Endothelial cell of umbilical vein (primary cell): ENCODE measurements around the gene SLC38A9. TPM values are rescaled to one million over a fixed set of nuclear protein-coding genes. Genes with fewer than 3 reads are reported as not detected.

ENCODE experiments used
- BruUV-seq: library from RNA; stranded (reverse); fragments of 400-500 nt; replicated peaks from 2 replicates; lab custom pipeline; 2021; lab: Mats Ljungman, UMichigan
- CTCF ChIA-PET: fragments of 300-600, 350-600 bp; sonication (Branson Sonifier 250); formaldehyde crosslinking; loops from one replicate; lab custom pipeline; 2021; ENCODE audit warnings: antibody characterized with exemption, inconsistent platforms; lab: Charles Lee
- POLR2A ChIA-PET: fragments of 300-600, 350-600 bp; sonication (Branson Sonifier 250); formaldehyde crosslinking; loops from one replicate; lab custom pipeline; 2021; ENCODE audit warnings: antibody characterized with exemption, inconsistent platforms; lab: Charles Lee
- DNase-seq: peaks from one replicate; pipeline ENCODE4 v3.0.0-alpha.2; 2011; ENCODE audit warnings: low read depth, low spot score
- FAIRE-seq: peaks from 2 replicates; lab custom pipeline; 2011; peaks lifted over from hg19 to GRCh38; lab: Jason Lieb, UNC
- H2AFZ ChIP-seq: 2 replicates; pipeline ENCODE4 v1.6.0; 2012; ENCODE audit warnings: low read depth, low read length, control low read depth, inconsistent platforms
- H3K27ac ChIP-seq: 2 replicates; pipeline ENCODE4 v1.5.1; 2011; ENCODE audit warnings: low read depth, mild to moderate bottlenecking, control low read depth, low read length, moderate library complexity; ENCODE audit not compliant: insufficient read depth
- H3K27me3 ChIP-seq, 2 experiments: 2 replicates each; pipeline versions ENCODE4 v1.6.0 to v1.6.1; 2011; ENCODE audit warnings: low read length in 2 of 2, mixed read lengths in 1 of 2; ENCODE audit not compliant: control insufficient read depth in 2 of 2, insufficient read depth in 2 of 2
- H3K36me3 ChIP-seq, 2 experiments: 2 replicates in 1 of 2; 3 replicates in 1 of 2; pipeline ENCODE4 v1.5.1; 2011; ENCODE audit warnings: low read length in 2 of 2, mild to moderate bottlenecking in 1 of 2, moderate library complexity in 1 of 2; ENCODE audit not compliant: control insufficient read depth in 2 of 2, insufficient read depth in 2 of 2; ENCODE audit errors: extremely low read depth in 1 of 2
- H3K4me1 ChIP-seq: 3 replicates; pipeline ENCODE4 v1.5.1; 2011; ENCODE audit warnings: mild to moderate bottlenecking, low read length; ENCODE audit not compliant: control insufficient read depth, insufficient read depth; ENCODE audit errors: extremely low read depth
- H3K4me2 ChIP-seq: 2 replicates; pipeline ENCODE4 v1.6.1; 2011; ENCODE audit warnings: low read length, control low read depth, mixed read lengths; ENCODE audit not compliant: insufficient read depth
- H3K4me3 ChIP-seq, 3 experiments: fragments of 200-600 bp in 1 of 3; sonication (generic), shearing (Covaris generic) in 1 of 3; replicated peaks in 1 of 3; 2 replicates each; pipeline ENCODE4 v1.5.1; 2011 to 2016; ENCODE audit warnings: control low read depth in 3 of 3, low read length in 3 of 3, mild to moderate bottlenecking in 2 of 3, inconsistent platforms in 1 of 3, low read depth in 1 of 3, moderate library complexity in 1 of 3; ENCODE audit not compliant: insufficient read depth in 1 of 3
- H3K79me2 ChIP-seq: 2 replicates; pipeline ENCODE4 v1.6.0; 2012; ENCODE audit warnings: low read length, inconsistent platforms; ENCODE audit not compliant: control insufficient read depth, insufficient read depth
- H3K9ac ChIP-seq: replicated peaks from 2 replicates; pipeline ENCODE3; 2011; ENCODE audit warnings: low read length, control low read depth; ENCODE audit not compliant: insufficient read depth; ENCODE audit errors: extremely low read depth
- H3K9me1 ChIP-seq: replicated peaks from 3 replicates; pipeline ENCODE4 v1.6.0; 2011; ENCODE audit warnings: mild to moderate bottlenecking, low read length; ENCODE audit not compliant: control insufficient read depth, insufficient read depth; ENCODE audit errors: extremely low read depth
- H3K9me3 ChIP-seq: replicated peaks from 2 replicates; pipeline ENCODE4 v1.5.1; 2012; ENCODE audit warnings: low read length, inconsistent platforms; ENCODE audit not compliant: control insufficient read depth, insufficient read depth
- H4K20me1 ChIP-seq: replicated peaks from 2 replicates; pipeline ENCODE3; 2011; ENCODE audit warnings: mild to moderate bottlenecking, low read length; ENCODE audit not compliant: control insufficient read depth, insufficient read depth; ENCODE audit errors: extremely low read depth
- CTCF ChIP-seq, 2 donors: IDR thresholded peaks; 1 replicate in 1 of 2; 2 replicates in 1 of 2; pipeline ENCODE4 v1.5.1; 2011; ENCODE audit warnings: low read length in 2 of 2, mild to moderate bottlenecking in 2 of 2, moderate library complexity in 2 of 2, control low read depth in 1 of 2, inconsistent platforms in 1 of 2, low read depth in 1 of 2; ENCODE audit not compliant: insufficient read depth in 1 of 2; ENCODE audit errors: extremely low read depth in 1 of 2
- EZH2 ChIP-seq: IDR thresholded peaks from 2 replicates; pipeline ENCODE4 v1.6.1; 2012; ENCODE audit warnings: borderline replicate concordance, low read depth, mild to moderate bottlenecking, moderate library complexity, low read length, inconsistent platforms; ENCODE audit not compliant: severe bottlenecking
- FOS ChIP-seq: IDR thresholded peaks from 2 replicates; pipeline ENCODE4 v1.6.1; 2011; ENCODE audit warnings: mild to moderate bottlenecking, low read length, moderate library complexity, borderline replicate concordance; ENCODE audit not compliant: insufficient read depth
- GATA2 ChIP-seq: IDR thresholded peaks from 2 replicates; pipeline ENCODE4 v1.7.0; 2011; ENCODE audit warnings: low read depth, mild to moderate bottlenecking, moderate library complexity, mixed read lengths, low read length; ENCODE audit not compliant: insufficient read length, insufficient read depth
- JUN ChIP-seq: IDR thresholded peaks from 2 replicates; pipeline ENCODE4 v1.6.1; 2011; ENCODE audit warnings: borderline replicate concordance, low read depth; ENCODE audit not compliant: insufficient read length, insufficient read depth
- MYC ChIP-seq: IDR thresholded peaks from one replicate; pipeline ENCODE4 v1.6.1; 2011; ENCODE audit warnings: mild to moderate bottlenecking, low read depth, low read length
- POLR2A ChIP-seq: IDR thresholded peaks from 2 replicates; pipeline ENCODE4 v1.6.1; 2012; ENCODE audit warnings: low read depth, mild to moderate bottlenecking, control low read depth, low read length
- POLR2AphosphoS5 ChIP-seq: IDR thresholded peaks from 2 replicates; pipeline ENCODE4 v1.6.1; 2012; ENCODE audit warnings: low read depth, mild to moderate bottlenecking, control low read depth, low read length, moderate library complexity; ENCODE audit not compliant: insufficient read depth
- dilution Hi-C: fragments of 300-500 bp; cut with MboI; formaldehyde crosslinking; loops from one replicate; pipeline ENCODE4 v1.15.0; 2019; ENCODE audit warnings: low sequenced_read_pairs; ENCODE audit not compliant: extremely low pct_ligation_motif_present
- intact Hi-C: fragments of 100-400 bp; cut with micrococcal nuclease; formaldehyde crosslinking; loops from one replicate; pipeline ENCODE4 v1.10.0; 2022
- polyA plus RNA-seq, 4 experiments: library from polyadenylated mRNA; depleted of rRNA in 3 of 4; stranded (reverse) in 3 of 4; unstranded in 1 of 4; fragments of >200 nt; gene quantifications; 2 replicates each; pipeline versions ENCODE4 v1.2.1 to v1.2.3, GENCODE V29; 2011 to 2012; ENCODE audit warnings: missing spikeins in 1 of 4
- total RNA-seq: library from RNA; stranded (reverse); gene quantifications from 2 replicates; pipeline ENCODE4 v1.2.3, GENCODE V29; 2021
- TF ChIP-seq, protein P1 (sequence below): IDR thresholded peaks from 2 replicates; pipeline ENCODE4 v1.6.1; 2011; ENCODE audit not compliant: insufficient read depth, insufficient read length

The SLC38A9 gene
- total and polyA plus RNA-seq, 2 donors (not counting 3 experiments of a cell fraction or from before 2014, with no cell fraction given): 14.1 to 24.9 TPM

- FAIRE-seq (no peak), DNase-seq (peak; percentile 65)
- H3K79me2 ChIP-seq: no peaks in the 10 kb centered on the region
- dilution Hi-C loops: no loop called here
- H2AFZ ChIP-seq: no peak overlapping the region
- H3K9ac ChIP-seq: no peak overlapping the region
- TF ChIP-seq EZH2 (no peak), GATA2 (no peak), JUN (no peak), FOS (no peak), POLR2A (no peak), CTCF (IDR thresholded peaks at IDR 0.05; ENCODE audit: extremely low read depth in 1 of 2, insufficient read depth in 1 of 2, low read depth in 1 of 2, low read length in 2 of 2) (no peak), MYC (no peak), POLR2AphosphoS5 (no peak)
- TF ChIP-seq, protein P1, sequence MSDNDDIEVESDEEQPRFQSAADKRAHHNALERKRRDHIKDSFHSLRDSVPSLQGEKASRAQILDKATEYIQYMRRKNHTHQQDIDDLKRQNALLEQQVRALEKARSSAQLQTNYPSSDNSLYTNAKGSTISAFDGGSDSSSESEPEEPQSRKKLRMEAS: no peak
- no peaks in the 10 kb centered on the region for H3K27me3 ChIP-seq
- H3K9me1 ChIP-seq: no peaks in the 10 kb centered on the region
- intact Hi-C loops: no loop called here
- no TSS peak for BruUV-seq
- H3K4me3 ChIP-seq: no peak overlapping the region
- H3K9me3 ChIP-seq: no peaks in the 10 kb centered on the region
- H3K4me1 ChIP-seq: no peaks in the 10 kb centered on the region
- POLR2A ChIA-PET: no interaction called here
- H3K36me3 ChIP-seq: no peaks in the 10 kb centered on the region
- CTCF ChIA-PET: interaction anchor here (0.8 to 1.5 kb wide), 4 partner anchors 10 to 89 kb away, joined by 3 to 4 read pairs (median 3); no protein-coding TSS in a partner anchor
- no peak overlapping the region for H3K27ac ChIP-seq
- no peaks in the 10 kb centered on the region for H4K20me1 ChIP-seq
- H3K4me2 ChIP-seq: no peak overlapping the region
Measured at GRCh38 chr5:55650386-55650785, 61.7 kb downstream of the SLC38A9 start.
